Measurements from ENCODE around the gene STARD13.

STARD13 gene

GRCh38 chr13:33139780-33140535, 145.6 kb downstream of the STARD13 start:
- DNase-seq (ENCODE audit: low read depth) = no peak

GRCh38 chr13:33139184-33139583, 146.4 kb downstream of the STARD13 start:
- no peak for DNase-seq (ENCODE audit: low read depth)

- no peak for DNase-seq (ENCODE audit: low read depth)
Measured at GRCh38 chr13:33138441-33138840, 147.1 kb downstream of the STARD13 start.

GRCh38 chr13:33137721-33138120, 147.8 kb downstream of the STARD13 start:
- no peak for DNase-seq (ENCODE audit: low read depth)

- no peak for DNase-seq (ENCODE audit: low read depth)
Measured at GRCh38 chr13:33135097-33135496, 150.5 kb downstream of the STARD13 start.

GRCh38 chr13:33134213-33134612, 151.3 kb downstream of the STARD13 start:
- no peak for DNase-seq (ENCODE audit: low read depth)

GRCh38 chr13:33132644-33133440, 152.7 kb downstream of the STARD13 start:
- DNase-seq (ENCODE audit: low read depth) = no peak

GRCh38 chr13:33129886-33130285, 155.7 kb downstream of the STARD13 start:
- DNase-seq (ENCODE audit: low read depth) = no peak

GRCh38 chr13:33129094-33129832, 156.3 kb downstream of the STARD13 start:
- DNase-seq (ENCODE audit: low read depth) = no peak

- DNase-seq (ENCODE audit: low read depth) = no peak
Measured at GRCh38 chr13:33128134-33128533, 157.4 kb downstream of the STARD13 start.

- no peak for DNase-seq (ENCODE audit: low read depth)
Measured at GRCh38 chr13:33127009-33127551, 158.5 kb downstream of the STARD13 start.

GRCh38 chr13:33125821-33126570, 159.6 kb downstream of the STARD13 start:
- no peak for DNase-seq (ENCODE audit: low read depth)

- no peak for DNase-seq (ENCODE audit: low read depth)
Measured at GRCh38 chr13:33123066-33123859, 162.3 kb downstream of the STARD13 start.

GRCh38 chr13:33119856-33120543, 165.6 kb downstream of the STARD13 start:
- DNase-seq (ENCODE audit: low read depth) = no peak

GRCh38 chr13:33119022-33119781, 166.4 kb downstream of the STARD13 start:
- no peak for DNase-seq (ENCODE audit: low read depth)

GRCh38 chr13:33116321-33117010, 169.1 kb downstream of the STARD13 start:
- no peak for DNase-seq (ENCODE audit: low read depth)

GRCh38 chr13:33115274-33115673, 170.3 kb downstream of the STARD13 start:
- no peak for DNase-seq (ENCODE audit: low read depth)

GRCh38 chr13:33114146-33114545, 171.4 kb downstream of the STARD13 start:
- DNase-seq (ENCODE audit: low read depth) = no peak

GRCh38 chr13:33112766-33113165, 172.8 kb downstream of the STARD13 start:
- DNase-seq (ENCODE audit: low read depth) = no peak

Measured in activated T-helper 1 cell treated with Interleukin-2 at 50 U/mL for 16 hours (primary cell).